Upper lobe of left lung (tissue), 6 donors: ENCODE measurements around the gene DSCAM. TPM values are rescaled to one million over a fixed set of nuclear protein-coding genes. Genes with fewer than 3 reads are reported as not detected.

Source experiments
- ATAC-seq, 2 donors: fragments of 200-7000 bp; cut with Tn5 transposase; one replicate each; pipeline ENCODE4 v1.9.1; 2022; ENCODE audit warnings: mild to moderate bottlenecking in 2 of 2, moderate library complexity in 2 of 2; ENCODE audit not compliant: low FRiP score in 2 of 2
- DNase-seq, 2 donors: peaks; one replicate each; pipeline ENCODE4 v3.0.0-alpha.2; 2019 to 2020
- H3K27ac ChIP-seq, 4 donors: fragments of 200-600 bp; sonication (generic); one replicate each; pipeline ENCODE4 v1.5.1; 2016 to 2019
- H3K27me3 ChIP-seq, 4 donors: fragments of 200-600 bp; sonication (generic); one replicate each; pipeline ENCODE4 v1.5.1; 2017 to 2019
- H3K36me3 ChIP-seq, 4 donors: fragments of 200-600 bp; sonication (generic); one replicate each; pipeline ENCODE4 v1.5.1; 2016 to 2019
- H3K4me1 ChIP-seq, 4 donors: fragments of 200-600 bp; sonication (generic); one replicate each; pipeline ENCODE4 v1.5.1; 2018 to 2019
- H3K4me3 ChIP-seq, 4 donors: fragments of 200-600 bp; sonication (generic); one replicate each; pipeline ENCODE4 v1.5.1; 2017 to 2019; ENCODE audit warnings: mild to moderate bottlenecking in 2 of 4, moderate library complexity in 1 of 4
- H3K9me3 ChIP-seq, 4 donors: fragments of 200-600 bp; sonication (generic); one replicate each; pipeline ENCODE4 v1.5.1; 2018 to 2019
- EP300 ChIP-seq, 4 donors: sonication (generic); formaldehyde crosslinking; IDR thresholded peaks; one replicate each; pipeline ENCODE4 v1.5.1; 2017; ENCODE audit warnings: antibody characterized with exemption in 4 of 4, control low read depth in 2 of 4
- POLR2A ChIP-seq, 4 donors: fragments of 450-650 bp; IDR thresholded peaks; one replicate each; pipeline ENCODE4 v1.5.1; 2016 to 2017; ENCODE audit warnings: antibody characterized with exemption in 4 of 4, mild to moderate bottlenecking in 2 of 4
- POLR2AphosphoS5 ChIP-seq, 2 donors: sonication (generic); formaldehyde crosslinking; IDR thresholded peaks; one replicate each; pipeline ENCODE4 v1.5.1; 2017; ENCODE audit warnings: antibody characterized with exemption in 2 of 2
- WGBS, 2 donors: methylation state at CpG; one replicate each; pipeline ENCODE4 v1.1.5; 2017 to 2018; 5-methylcytosine and 5-hydroxymethylcytosine counted together
- total RNA-seq, 6 donors: library from RNA; depleted of rRNA in 4 of 6; stranded (reverse); fragments of >200 nt in 4 of 6; gene quantifications; one replicate each; pipeline versions ENCODE4 v1.1.0 to v1.2.1, GENCODE V29; 2016 to 2021
- TF ChIP-seq, protein P1 (sequence below), 6 experiments: fragments of 450-650 bp in 4 of 6; fragments of 200-600 bp in 2 of 6; sonication (generic) in 2 of 6; IDR thresholded peaks; one replicate each; pipeline ENCODE4 v1.5.1; 2016 to 2019; ENCODE audit warnings: antibody characterized with exemption in 6 of 6
- donor health status: DM: no; HTN: no; CAD: no; lungs with moderate emphysema.
- donor health status: DM: no; HTN: yes; CAD: no; lungs with severe emphysema.

DSCAM gene
- total RNA-seq, 6 donors from 2014 or later = under 0.01 to 0.61 (median 0.26) TPM; not detected in 1

DNA sequence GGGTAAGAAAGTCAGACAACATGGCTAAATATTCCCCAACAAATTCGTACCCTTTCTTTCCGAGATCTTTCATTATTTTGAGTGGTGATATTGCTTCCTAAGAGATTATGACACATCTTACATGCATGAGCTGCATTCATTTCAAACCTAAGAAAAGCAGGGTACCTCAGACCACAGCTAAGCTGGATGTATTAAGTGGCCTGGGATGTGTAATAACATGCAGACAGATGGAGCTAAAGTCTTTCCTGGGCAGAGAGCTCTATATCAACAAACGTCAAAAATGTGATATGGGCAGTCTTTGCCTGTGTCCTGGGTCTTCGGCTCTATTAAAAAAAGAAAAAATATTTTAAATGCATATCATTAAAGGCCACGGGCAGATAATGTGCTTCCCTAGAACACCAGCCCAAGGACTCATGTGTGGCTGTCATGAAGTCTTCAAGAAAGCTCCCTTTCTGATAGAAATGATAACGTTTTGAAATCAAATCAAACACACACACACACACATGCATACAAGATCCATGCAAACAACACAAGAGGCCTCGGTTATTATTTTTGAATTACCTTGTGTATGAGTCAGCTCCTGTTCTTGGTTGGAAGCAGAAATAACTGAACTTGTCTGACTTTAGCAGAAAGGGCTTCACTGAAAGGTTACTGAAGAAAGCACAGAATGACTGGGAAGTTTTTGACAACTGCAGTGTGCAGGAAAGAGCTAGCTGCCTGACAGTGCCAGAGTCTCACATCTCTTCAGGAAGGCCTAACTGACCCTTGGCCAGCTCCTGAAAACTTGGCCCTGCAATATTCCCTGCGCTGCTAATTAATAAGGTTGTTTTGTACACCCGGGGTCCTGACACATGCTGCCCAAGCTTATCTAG, 231.2 kb downstream of the DSCAM start:
- DNase-seq = no peak
- no peaks in the 10 kb centered on the region for H3K27me3 ChIP-seq
- no peak for ATAC-seq
- no peak overlapping the region for H3K27ac ChIP-seq
- no peaks in the 10 kb centered on the region for H3K4me1 ChIP-seq
- no peak overlapping the region for H3K4me3 ChIP-seq
- no peak for TF ChIP-seq POLR2A (IDR thresholded peaks at IDR 0.05)
- no peaks in the 10 kb centered on the region for H3K9me3 ChIP-seq
- H3K36me3 ChIP-seq = no peaks in the 10 kb centered on the region
- WGBS, 2 donors = 43 to 44% methylated on average over 9 of the region's 9 CpGs

- H3K9me3 ChIP-seq = no peaks in the 10 kb centered on the region
- no peaks in the 10 kb centered on the region for H3K36me3 ChIP-seq
- ATAC-seq (no peak), DNase-seq (no peak)
- H3K4me1 ChIP-seq = no peaks in the 10 kb centered on the region
- no peaks in the 10 kb centered on the region for H3K27me3 ChIP-seq
- no peak overlapping the region for H3K4me3 ChIP-seq
- TF ChIP-seq POLR2AphosphoS5 (IDR thresholded peaks at IDR 0.05) (no peak), EP300 (IDR thresholded peaks at IDR 0.05) (no peak), POLR2A (IDR thresholded peaks at IDR 0.05) (no peak)
- TF ChIP-seq, protein P1, sequence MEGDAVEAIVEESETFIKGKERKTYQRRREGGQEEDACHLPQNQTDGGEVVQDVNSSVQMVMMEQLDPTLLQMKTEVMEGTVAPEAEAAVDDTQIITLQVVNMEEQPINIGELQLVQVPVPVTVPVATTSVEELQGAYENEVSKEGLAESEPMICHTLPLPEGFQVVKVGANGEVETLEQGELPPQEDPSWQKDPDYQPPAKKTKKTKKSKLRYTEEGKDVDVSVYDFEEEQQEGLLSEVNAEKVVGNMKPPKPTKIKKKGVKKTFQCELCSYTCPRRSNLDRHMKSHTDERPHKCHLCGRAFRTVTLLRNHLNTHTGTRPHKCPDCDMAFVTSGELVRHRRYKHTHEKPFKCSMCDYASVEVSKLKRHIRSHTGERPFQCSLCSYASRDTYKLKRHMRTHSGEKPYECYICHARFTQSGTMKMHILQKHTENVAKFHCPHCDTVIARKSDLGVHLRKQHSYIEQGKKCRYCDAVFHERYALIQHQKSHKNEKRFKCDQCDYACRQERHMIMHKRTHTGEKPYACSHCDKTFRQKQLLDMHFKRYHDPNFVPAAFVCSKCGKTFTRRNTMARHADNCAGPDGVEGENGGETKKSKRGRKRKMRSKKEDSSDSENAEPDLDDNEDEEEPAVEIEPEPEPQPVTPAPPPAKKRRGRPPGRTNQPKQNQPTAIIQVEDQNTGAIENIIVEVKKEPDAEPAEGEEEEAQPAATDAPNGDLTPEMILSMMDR (IDR thresholded peaks at IDR 0.05) = no peak
- H3K27ac ChIP-seq = no peak overlapping the region
- whole genome bisulfite sequencing, 2 donors = 93 to 94% methylated on average over 4 of the region's 4 CpGs
These were observed 233.4 kb downstream of the DSCAM start for GRCh38 chr21:40613546-40614030.

DNA sequence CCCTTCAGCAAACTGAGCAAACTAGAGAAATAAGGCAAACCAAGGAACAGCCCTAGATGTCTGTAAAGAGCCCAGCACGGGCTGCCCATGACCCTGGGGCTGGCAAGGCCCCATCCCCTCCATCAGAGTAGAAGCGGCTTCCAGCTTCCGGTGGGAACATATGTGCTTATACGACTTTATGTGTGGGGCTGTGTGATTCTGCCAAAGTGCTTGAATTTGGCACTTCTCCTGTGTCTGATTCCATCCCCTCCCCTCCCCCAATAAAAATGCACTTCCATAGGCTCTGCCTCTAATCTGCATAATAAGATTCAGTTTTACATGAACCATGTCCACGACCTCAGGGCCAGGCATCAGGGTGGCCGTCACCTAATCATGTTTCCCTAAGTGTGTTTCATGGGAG, 236.6 kb downstream of the DSCAM start:
- no peak for DNase-seq
- TF ChIP-seq POLR2AphosphoS5 (IDR thresholded peaks at IDR 0.05) (no peak), POLR2A (IDR thresholded peaks at IDR 0.05) (no peak), EP300 (IDR thresholded peaks at IDR 0.05) (no peak)
- TF ChIP-seq, protein P1 (IDR thresholded peaks at IDR 0.05) = no peak
- H3K4me3 ChIP-seq = no peak overlapping the region
- H3K36me3 ChIP-seq = no peaks in the 10 kb centered on the region
- ATAC-seq = no peak
- whole genome bisulfite sequencing, 2 donors = 74 to 88% methylated on average over 5 to 6 of the region's 6 CpGs
- no peaks in the 10 kb centered on the region for H3K27me3 ChIP-seq
- no peak overlapping the region for H3K27ac ChIP-seq
- no peaks in the 10 kb centered on the region for H3K4me1 ChIP-seq
- no peaks in the 10 kb centered on the region for H3K9me3 ChIP-seq

DNA sequence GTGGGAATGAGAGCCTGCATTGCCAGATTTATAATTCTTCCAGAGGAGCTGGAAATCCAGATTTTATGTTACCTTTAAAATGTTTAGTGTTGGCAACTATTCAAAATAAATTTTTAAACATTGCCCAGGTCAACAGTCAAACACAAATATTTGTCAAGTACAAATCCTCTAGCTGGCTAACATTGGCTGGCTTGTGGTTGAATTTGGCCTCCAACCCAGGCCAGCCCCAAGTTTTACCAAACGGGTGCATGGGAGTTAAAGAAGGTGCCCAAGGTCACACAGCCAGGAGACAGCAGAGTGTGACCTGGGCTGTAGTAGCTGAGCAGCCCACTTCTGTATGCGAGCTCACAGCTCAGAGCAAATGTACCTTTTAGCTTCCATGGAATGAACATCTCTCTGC, 240.6 kb downstream of the DSCAM start:
- WGBS, 2 donors = 61 to 70% methylated on average over 2 of the region's 2 CpGs

DNA sequence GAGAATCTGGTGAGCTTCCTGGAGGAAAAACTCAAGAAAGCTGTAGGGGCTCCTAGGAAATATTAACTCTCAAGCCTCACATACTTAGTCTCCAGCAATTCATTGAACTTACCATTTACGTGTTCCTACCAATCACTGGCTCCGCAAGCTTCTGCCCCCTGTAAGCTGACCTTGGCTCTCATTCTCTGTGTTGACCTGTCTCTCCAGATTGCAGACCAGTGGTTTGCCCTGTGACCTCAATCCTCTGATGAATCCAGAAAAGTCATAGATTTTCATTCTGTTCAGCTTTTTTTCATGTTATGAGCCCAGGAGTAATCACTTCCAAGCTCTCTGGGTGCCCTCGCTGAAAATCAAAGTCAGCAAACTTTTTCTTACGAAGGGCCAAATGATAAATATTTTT, 241.9 kb downstream of the DSCAM start:
- WGBS, 2 donors = 96 to 98% methylated on average over 4 of the region's 4 CpGs
- ATAC-seq (no peak), DNase-seq (no peak)
- no peak overlapping the region for H3K4me3 ChIP-seq
- no peaks in the 10 kb centered on the region for H3K36me3 ChIP-seq
- H3K27me3 ChIP-seq = no peaks in the 10 kb centered on the region
- no peak for TF ChIP-seq EP300 (IDR thresholded peaks at IDR 0.05)
- TF ChIP-seq POLR2A (IDR thresholded peaks at IDR 0.05) = no peak
- no peak for TF ChIP-seq POLR2AphosphoS5 (IDR thresholded peaks at IDR 0.05)
- no peaks in the 10 kb centered on the region for H3K4me1 ChIP-seq
- no peak overlapping the region for H3K27ac ChIP-seq
- peaks cover 0 to 5% (median 0%) of the 10 kb centered on the region in 4 donors for H3K9me3 ChIP-seq

More for the DNA sequence above, 240.6 kb downstream of the DSCAM start:
- peaks cover 0 to 5% (median 0%) of the 10 kb centered on the region in 4 donors for H3K9me3 ChIP-seq
- H3K4me1 ChIP-seq = no peaks in the 10 kb centered on the region
- ATAC-seq = no peak
- DNase-seq = no peak
- TF ChIP-seq POLR2AphosphoS5 (IDR thresholded peaks at IDR 0.05) = no peak
- no peak for TF ChIP-seq EP300 (IDR thresholded peaks at IDR 0.05)
- TF ChIP-seq POLR2A (IDR thresholded peaks at IDR 0.05) = no peak
- TF ChIP-seq, protein P1 (IDR thresholded peaks at IDR 0.05) = no peak
- no peaks in the 10 kb centered on the region for H3K36me3 ChIP-seq
- no peak overlapping the region for H3K4me3 ChIP-seq
- H3K27ac ChIP-seq = no peak overlapping the region
- H3K27me3 ChIP-seq = no peaks in the 10 kb centered on the region
